Measurements from ENCODE around the gene INIP.
"Not testable (repeated sequence)": the region's sequence is repeated elsewhere in the genome, so short reads cannot be mapped to it uniquely, and the experiment has no call there.

The INIP gene

GRCh38 chr9:112734892-112735291, 17.0 kb upstream of the INIP start:
- H3K4me3 ChIP-seq (ENCODE audit: low read depth, low read length): no peak overlapping the region
- no peaks in the 10 kb centered on the region for H3K36me3 ChIP-seq (ENCODE audit: control insufficient read depth, insufficient read depth, low read length)
- H3K27ac ChIP-seq (ENCODE audit: low read depth, low read length): no peak overlapping the region
- no peaks in the 10 kb centered on the region for H3K4me1 ChIP-seq (ENCODE audit: control insufficient read depth, insufficient read depth, low read length)
- no peak overlapping the region for H3K9ac ChIP-seq (ENCODE audit: low read length)
- no peaks in the 10 kb centered on the region for H3K27me3 ChIP-seq (ENCODE audit: control insufficient read depth, insufficient read depth, low read length)
- no peaks in the 10 kb centered on the region for H3K9me3 ChIP-seq (ENCODE audit: control insufficient read depth, insufficient read depth, low read depth, low read length)

- Histone ChIP-seq H3K9ac (ENCODE audit: low read length) (no peak overlapping the region), H3K27ac (ENCODE audit: low read depth, low read length) (no peak overlapping the region), H3K4me1 (ENCODE audit: control insufficient read depth, insufficient read depth, low read length) (no peaks in the 10 kb centered on the region), H3K27me3 (ENCODE audit: control insufficient read depth, insufficient read depth, low read length) (no peaks in the 10 kb centered on the region), H3K9me3 (ENCODE audit: control insufficient read depth, insufficient read depth, low read depth, low read length) (no peaks in the 10 kb centered on the region), H3K36me3 (ENCODE audit: control insufficient read depth, insufficient read depth, low read length) (no peaks in the 10 kb centered on the region), H3K4me3 (ENCODE audit: low read depth, low read length) (no peak overlapping the region)
These were observed 14.1 kb upstream of the INIP start for GRCh38 chr9:112731971-112732370.

DNA sequence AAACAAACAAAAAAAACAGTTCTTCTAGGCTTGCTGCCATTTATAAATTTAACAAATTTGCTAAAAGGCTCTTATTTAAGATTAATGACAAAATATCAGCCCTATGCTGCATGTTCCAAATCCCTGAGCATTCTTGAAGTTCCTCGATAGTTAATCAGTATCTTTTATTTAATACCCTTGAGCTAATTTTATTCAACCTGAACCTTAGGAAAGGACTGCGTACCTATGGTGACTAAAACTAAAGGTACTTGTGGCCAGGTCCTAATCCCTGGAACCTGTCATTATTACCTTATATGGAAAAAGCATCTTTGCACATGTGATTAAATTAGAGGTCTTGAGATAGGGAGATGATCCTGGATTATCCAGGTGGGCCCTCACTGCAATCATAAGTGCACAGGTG, 10.5 kb upstream of the INIP start:
- Histone ChIP-seq H3K27ac (ENCODE audit: low read depth, low read length) (no peak overlapping the region), H3K4me1 (ENCODE audit: control insufficient read depth, insufficient read depth, low read length) (no peaks in the 10 kb centered on the region), H3K27me3 (ENCODE audit: control insufficient read depth, insufficient read depth, low read length) (no peaks in the 10 kb centered on the region), H3K4me3 (ENCODE audit: low read depth, low read length) (no peak overlapping the region), H3K36me3 (ENCODE audit: control insufficient read depth, insufficient read depth, low read length) (no peaks in the 10 kb centered on the region), H3K9ac (ENCODE audit: low read length) (no peak overlapping the region), H3K9me3 (ENCODE audit: control insufficient read depth, insufficient read depth, low read depth, low read length) (no peaks in the 10 kb centered on the region)

GRCh38 chr9:112726428-112726827, 8.5 kb upstream of the INIP start:
- H3K27ac ChIP-seq (ENCODE audit: low read depth, low read length): no peak overlapping the region
- H3K4me1 ChIP-seq (ENCODE audit: control insufficient read depth, insufficient read depth, low read length): no peaks in the 10 kb centered on the region
- no peak overlapping the region for H3K9ac ChIP-seq (ENCODE audit: low read length)
- H3K27me3 ChIP-seq (ENCODE audit: control insufficient read depth, insufficient read depth, low read length): no peaks in the 10 kb centered on the region
- no peaks in the 10 kb centered on the region for H3K9me3 ChIP-seq (ENCODE audit: control insufficient read depth, insufficient read depth, low read depth, low read length)
- H3K36me3 ChIP-seq (ENCODE audit: control insufficient read depth, insufficient read depth, low read length): no peaks in the 10 kb centered on the region
- H3K4me3 ChIP-seq (ENCODE audit: low read depth, low read length): no peak overlapping the region

GRCh38 chr9:112725961-112726360, 8.0 kb upstream of the INIP start:
- Histone ChIP-seq H3K27ac (ENCODE audit: low read depth, low read length) (no peak overlapping the region), H3K4me3 (ENCODE audit: low read depth, low read length) (no peak overlapping the region), H3K4me1 (ENCODE audit: control insufficient read depth, insufficient read depth, low read length) (no peaks in the 10 kb centered on the region), H3K27me3 (ENCODE audit: control insufficient read depth, insufficient read depth, low read length) (no peaks in the 10 kb centered on the region), H3K9me3 (ENCODE audit: control insufficient read depth, insufficient read depth, low read depth, low read length) (no peaks in the 10 kb centered on the region), H3K9ac (ENCODE audit: low read length) (no peak overlapping the region), H3K36me3 (ENCODE audit: control insufficient read depth, insufficient read depth, low read length) (no peaks in the 10 kb centered on the region)

DNA sequence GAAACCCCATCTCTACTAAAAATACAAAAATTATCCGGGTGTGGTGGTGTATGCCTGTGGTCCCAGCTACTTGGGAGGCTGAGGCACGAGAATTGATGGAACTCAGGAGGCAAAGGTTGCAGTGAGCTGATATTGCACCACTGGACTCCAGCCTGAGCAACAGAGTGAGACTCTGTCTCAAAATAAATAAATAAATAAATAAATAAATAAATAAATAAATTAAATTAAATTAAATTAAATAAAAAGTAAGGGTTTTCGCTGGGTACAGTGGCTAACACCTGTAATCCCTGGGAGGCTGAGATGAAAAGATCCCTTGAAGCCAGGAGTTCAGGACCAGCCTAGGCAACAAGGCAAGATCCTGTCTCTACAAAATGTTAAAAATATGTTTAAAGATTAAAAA, 4.8 kb upstream of the INIP start:
- H3K4me3 ChIP-seq (ENCODE audit: low read depth, low read length); H3K9ac ChIP-seq (ENCODE audit: low read length); H3K9me3 ChIP-seq (ENCODE audit: control insufficient read depth, insufficient read depth, low read depth, low read length); H3K27me3 ChIP-seq (ENCODE audit: control insufficient read depth, insufficient read depth, low read length); H3K27ac ChIP-seq (ENCODE audit: low read depth, low read length); H3K36me3 ChIP-seq (ENCODE audit: control insufficient read depth, insufficient read depth, low read length); H3K4me1 ChIP-seq (ENCODE audit: control insufficient read depth, insufficient read depth, low read length): not testable (repeated sequence)

DNA sequence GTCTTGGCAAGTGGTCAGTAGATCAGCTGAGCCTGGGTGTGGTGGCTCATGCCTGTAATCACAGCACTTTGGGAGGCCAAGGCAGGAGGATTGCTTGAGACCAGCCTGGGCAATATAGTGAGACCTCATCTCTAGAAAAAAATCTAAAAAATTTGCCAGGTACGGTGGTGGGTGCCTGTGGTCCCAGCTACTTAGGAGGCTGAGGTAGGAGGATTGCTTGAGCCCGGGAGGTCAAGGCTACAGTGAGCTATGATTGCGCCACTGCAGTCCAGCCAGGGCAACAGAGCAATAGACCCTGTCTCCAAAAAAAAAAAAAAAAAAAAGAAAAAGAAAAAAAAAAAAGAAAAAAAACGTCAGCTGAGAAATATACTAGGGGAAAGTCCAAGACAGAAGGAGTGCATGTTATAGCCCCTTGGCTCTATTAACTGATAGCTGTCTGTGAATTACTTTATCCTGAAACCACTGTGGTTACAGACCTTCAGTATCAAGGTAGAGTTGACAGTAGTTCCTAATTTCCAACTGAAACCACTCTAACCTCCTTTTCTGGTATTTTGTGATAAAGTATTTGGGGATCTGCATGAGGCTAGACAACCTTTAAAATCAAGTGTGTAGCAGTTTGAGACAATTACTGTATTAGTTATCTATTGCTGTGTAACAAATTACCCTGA, 2.3 kb upstream of the INIP start:
- no peaks in the 10 kb centered on the region for H3K4me1 ChIP-seq (ENCODE audit: control insufficient read depth, insufficient read depth, low read length)
- no peak overlapping the region for H3K27ac ChIP-seq (ENCODE audit: low read depth, low read length)
- H3K36me3 ChIP-seq (ENCODE audit: control insufficient read depth, insufficient read depth, low read length): no peaks in the 10 kb centered on the region; the same call in 1 of the 2 replicates
- H3K9ac ChIP-seq (ENCODE audit: low read length): no peak overlapping the region
- no peaks in the 10 kb centered on the region for H3K27me3 ChIP-seq (ENCODE audit: control insufficient read depth, insufficient read depth, low read length)
- no peaks in the 10 kb centered on the region for H3K9me3 ChIP-seq (ENCODE audit: control insufficient read depth, insufficient read depth, low read depth, low read length)
- no peak overlapping the region for H3K4me3 ChIP-seq (ENCODE audit: low read depth, low read length)

DNA sequence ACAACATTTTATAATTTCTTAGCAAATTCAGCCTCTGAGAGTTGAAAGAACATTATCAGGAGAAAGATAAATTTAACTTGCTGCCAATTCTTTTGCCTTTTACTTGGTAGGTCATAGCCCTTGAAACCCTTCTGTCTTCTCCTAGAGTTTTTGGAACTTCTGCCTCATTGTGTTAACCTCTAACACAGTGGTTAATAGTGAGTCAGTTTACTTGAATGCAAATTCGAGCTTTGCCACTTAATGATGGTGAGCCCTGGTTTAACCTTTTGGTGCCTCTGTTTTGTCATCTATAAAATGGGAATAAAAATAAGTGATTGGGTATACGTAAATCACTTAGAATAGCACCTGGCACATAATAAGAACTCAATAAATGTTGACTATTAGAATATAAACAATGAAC, 1.8 kb upstream of the INIP start:
- H3K9ac ChIP-seq (ENCODE audit: low read length): no peak overlapping the region
- H3K4me3 ChIP-seq (ENCODE audit: low read depth, low read length): no peak overlapping the region
- no peaks in the 10 kb centered on the region for H3K27me3 ChIP-seq (ENCODE audit: control insufficient read depth, insufficient read depth, low read length)
- H3K36me3 ChIP-seq (ENCODE audit: control insufficient read depth, insufficient read depth, low read length): peaks cover 5% of the 10 kb centered on the region
- no peak overlapping the region for H3K27ac ChIP-seq (ENCODE audit: low read depth, low read length)
- H3K9me3 ChIP-seq (ENCODE audit: control insufficient read depth, insufficient read depth, low read depth, low read length): no peaks in the 10 kb centered on the region
- no peaks in the 10 kb centered on the region for H3K4me1 ChIP-seq (ENCODE audit: control insufficient read depth, insufficient read depth, low read length)

GRCh38 chr9:112719241-112719691, 1.3 kb upstream of the INIP start:
- H3K4me1 ChIP-seq (ENCODE audit: control insufficient read depth, insufficient read depth, low read length): no peaks in the 10 kb centered on the region
- H3K27me3 ChIP-seq (ENCODE audit: control insufficient read depth, insufficient read depth, low read length): no peaks in the 10 kb centered on the region
- H3K9me3 ChIP-seq (ENCODE audit: control insufficient read depth, insufficient read depth, low read depth, low read length): no peaks in the 10 kb centered on the region
- no peak overlapping the region for H3K4me3 ChIP-seq (ENCODE audit: low read depth, low read length)
- no peak overlapping the region for H3K27ac ChIP-seq (ENCODE audit: low read depth, low read length)
- H3K36me3 ChIP-seq (ENCODE audit: control insufficient read depth, insufficient read depth, low read length): peaks cover 8% of the 10 kb centered on the region
- no peak overlapping the region for H3K9ac ChIP-seq (ENCODE audit: low read length)

DNA sequence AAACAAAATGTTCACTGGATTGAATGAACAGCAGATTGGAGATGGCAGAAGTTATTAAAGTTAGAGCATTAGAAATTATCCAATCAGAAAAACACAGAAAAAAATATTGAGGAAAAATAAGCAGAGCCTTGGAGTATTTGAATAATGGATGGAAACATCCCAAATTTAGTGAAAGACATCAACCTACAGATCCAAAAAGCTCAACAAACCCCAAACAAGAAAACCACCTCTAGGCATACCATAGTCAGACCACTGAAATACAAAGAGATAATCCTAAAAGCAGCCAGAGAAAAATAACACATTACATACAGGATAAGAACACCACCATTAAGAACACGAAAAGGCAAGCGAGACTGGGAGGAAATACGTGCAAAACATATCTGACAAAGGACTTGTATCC, 5.2 kb downstream of the INIP start:
- Histone ChIP-seq H3K36me3 (ENCODE audit: control insufficient read depth, insufficient read depth, low read length) (peaks cover 18% of the 10 kb centered on the region), H3K9me3 (ENCODE audit: control insufficient read depth, insufficient read depth, low read depth, low read length) (peaks cover 3% of the 10 kb centered on the region; the same call in 1 of the 2 replicates), H3K27me3 (ENCODE audit: control insufficient read depth, insufficient read depth, low read length) (no peaks in the 10 kb centered on the region), H3K9ac (ENCODE audit: low read length) (no peak overlapping the region), H3K4me3 (ENCODE audit: low read depth, low read length) (no peak overlapping the region), H3K27ac (ENCODE audit: low read depth, low read length) (no peak overlapping the region), H3K4me1 (ENCODE audit: control insufficient read depth, insufficient read depth, low read length) (no peaks in the 10 kb centered on the region)

- Histone ChIP-seq H3K9ac (ENCODE audit: low read length) (no peak overlapping the region), H3K4me3 (ENCODE audit: low read depth, low read length) (no peak overlapping the region), H3K36me3 (ENCODE audit: control insufficient read depth, insufficient read depth, low read length) (peaks cover 18% of the 10 kb centered on the region)
These were observed 6.7 kb downstream of the INIP start for GRCh38 chr9:112711050-112711689.

More at GRCh38 chr9:112711050-112711689, 6.7 kb downstream of the INIP start:
- Histone ChIP-seq H3K27me3 (ENCODE audit: control insufficient read depth, insufficient read depth, low read length) (no peaks in the 10 kb centered on the region), H3K9me3 (ENCODE audit: control insufficient read depth, insufficient read depth, low read depth, low read length) (peaks cover 3% of the 10 kb centered on the region; the same call in 1 of the 2 replicates), H3K27ac (ENCODE audit: low read depth, low read length) (no peak overlapping the region), H3K4me1 (ENCODE audit: control insufficient read depth, insufficient read depth, low read length) (no peaks in the 10 kb centered on the region)
